H1 (cell line): Measurements from ENCODE around the gene WDR90. TPM values are rescaled to one million over a fixed set of nuclear protein-coding genes. Genes with fewer than 3 reads are reported as not detected.
A peak's percentile ranks its signal among the peaks of the same experiment; 100 is the strongest.

Experiments used
- CTCF ChIA-PET: fragments of 300-600 bp; sonication (Branson Sonifier 250); formaldehyde crosslinking; loops from one replicate; lab custom pipeline; 2021; ENCODE audit not compliant: partially characterized antibody; lab: Charles Lee
- POLR2A ChIA-PET: fragments of 300-600 bp; sonication (Branson Sonifier 250); formaldehyde crosslinking; loops from one replicate; lab custom pipeline; 2021; ENCODE audit warnings: inconsistent platforms; ENCODE audit not compliant: partially characterized antibody; lab: Charles Lee
- DNase-seq, 2 experiments: peaks; one replicate each; pipeline versions ENCODE4 v3.0.0 to v3.0.0-alpha.2; 2010 to 2022; ENCODE audit warnings: low spot score in 2 of 2, low read depth in 1 of 2, mixed read lengths in 1 of 2
- FAIRE-seq: peaks from 2 replicates; lab custom pipeline; 2011; peaks lifted over from hg19 to GRCh38; lab: Jason Lieb, UNC
- H2AFZ ChIP-seq: 2 replicates; pipeline ENCODE4 v1.8.1; 2012; ENCODE audit warnings: low read length, inconsistent platforms
- H2AK5ac ChIP-seq: 2 replicates; pipeline ENCODE4 v1.6.1; 2013; ENCODE audit warnings: low read depth, low read length
- H2BK120ac ChIP-seq: replicated peaks from 2 replicates; pipeline ENCODE3; 2013; ENCODE audit warnings: low read depth, low read length, inconsistent platforms
- H2BK12ac ChIP-seq: 2 replicates; pipeline ENCODE4 v1.6.1; 2013; ENCODE audit warnings: low read depth, low read length
- H2BK15ac ChIP-seq: 2 replicates; pipeline ENCODE4 v1.6.1; 2013; ENCODE audit warnings: low read length
- H2BK20ac ChIP-seq: 2 replicates; pipeline ENCODE4 v1.6.1; 2013; ENCODE audit warnings: low read length
- H2BK5ac ChIP-seq: 2 replicates; pipeline ENCODE4 v1.6.1; 2013; ENCODE audit warnings: low read depth, low read length
- H3K14ac ChIP-seq: 2 replicates; pipeline ENCODE4 v1.6.1; 2013; ENCODE audit warnings: inconsistent platforms; ENCODE audit not compliant: insufficient read length
- H3K18ac ChIP-seq: 2 replicates; pipeline ENCODE4 v1.6.1; 2013; ENCODE audit warnings: low read length; ENCODE audit errors: extremely low read depth
- H3K23ac ChIP-seq: 2 replicates; pipeline ENCODE4 v1.6.1; 2013; ENCODE audit warnings: inconsistent platforms; ENCODE audit not compliant: insufficient read length
- H3K23me2 ChIP-seq: 2 replicates; pipeline ENCODE4 v1.6.1; 2013; ENCODE audit warnings: low read depth, low read length
- H3K27ac ChIP-seq: 2 replicates; pipeline ENCODE4 v1.6.1; 2011; ENCODE audit warnings: low read depth, low read length, inconsistent platforms
- H3K27me3 ChIP-seq, 4 experiments: replicated peaks in 1 of 4; 1 replicate in 1 of 4; 2 replicates in 3 of 4; pipeline versions ENCODE4 v1.6.1 to v1.8.1; 2011 to 2013; ENCODE audit warnings: low read length in 3 of 4, mild to moderate bottlenecking in 3 of 4, inconsistent platforms in 2 of 4, mixed read lengths in 2 of 4, moderate library complexity in 1 of 4; ENCODE audit not compliant: control insufficient read depth in 3 of 4, insufficient read depth in 3 of 4; ENCODE audit errors: extremely low read depth in 1 of 4
- H3K36me3 ChIP-seq, 4 experiments: 2 replicates each; pipeline versions ENCODE4 v1.6.1 to v1.8.1; 2011 to 2013; ENCODE audit warnings: mild to moderate bottlenecking in 4 of 4, low read length in 3 of 4, moderate library complexity in 2 of 4, control low read depth in 1 of 4, inconsistent platforms in 1 of 4; ENCODE audit not compliant: insufficient read depth in 4 of 4, control insufficient read depth in 2 of 4
- H3K4ac ChIP-seq: replicated peaks from 2 replicates; pipeline ENCODE3; 2013; ENCODE audit warnings: low read length, low read depth, mixed read lengths, inconsistent platforms; ENCODE audit not compliant: insufficient read length
- H3K4me1 ChIP-seq, 4 experiments: replicated peaks in 1 of 4; 1 replicate in 1 of 4; 2 replicates in 3 of 4; pipeline versions ENCODE4 v1.6.1 to v1.8.1; 2011 to 2013; ENCODE audit warnings: low read length in 3 of 4, inconsistent platforms in 2 of 4, mixed read lengths in 1 of 4; ENCODE audit not compliant: insufficient read depth in 4 of 4, control insufficient read depth in 3 of 4
- H3K4me2 ChIP-seq, 2 experiments: 2 replicates each; pipeline versions ENCODE4 v1.6.1 to v1.8.1; 2011 to 2013; ENCODE audit warnings: low read depth in 2 of 2, low read length in 2 of 2, control low read depth in 1 of 2, inconsistent platforms in 1 of 2, mild to moderate bottlenecking in 1 of 2; ENCODE audit not compliant: insufficient read depth in 1 of 2
- H3K4me3 ChIP-seq, 4 experiments: fragments of 200-600, 300-600 bp in 1 of 4; sonication (generic), shearing (Covaris generic), sonication (Bioruptor Twin) in 1 of 4; 2 replicates each; pipeline versions ENCODE4 v1.5.1 to v1.8.1; 2011 to 2016; ENCODE audit warnings: low read length in 4 of 4, low read depth in 3 of 4, control low read depth in 2 of 4, inconsistent platforms in 2 of 4, mild to moderate bottlenecking in 2 of 4, mixed read lengths in 1 of 4, moderate library complexity in 1 of 4; ENCODE audit not compliant: insufficient read depth in 2 of 4; ENCODE audit errors: extremely low read depth in 1 of 4
- H3K56ac ChIP-seq: replicated peaks from 2 replicates; pipeline ENCODE3; 2013; ENCODE audit warnings: low read depth, mild to moderate bottlenecking, mixed read lengths, low read length, inconsistent platforms; ENCODE audit not compliant: insufficient read length
- H3K79me1 ChIP-seq: 2 replicates; pipeline ENCODE4 v1.6.1; 2013; ENCODE audit warnings: low read depth, low read length, control low read depth
- H3K79me2 ChIP-seq, 2 experiments: 2 replicates each; pipeline versions ENCODE4 v1.6.1 to v1.8.1; 2012 to 2013; ENCODE audit warnings: low read length in 2 of 2, mild to moderate bottlenecking in 2 of 2, inconsistent platforms in 1 of 2; ENCODE audit not compliant: insufficient read depth in 2 of 2, control insufficient read depth in 1 of 2
- H3K9ac ChIP-seq, 4 experiments: replicated peaks in 1 of 4; 1 replicate in 1 of 4; 2 replicates in 3 of 4; pipeline versions ENCODE4 v1.6.1 to v1.8.1; 2011 to 2013; ENCODE audit warnings: low read depth in 3 of 4, low read length in 3 of 4, control low read depth in 2 of 4, mild to moderate bottlenecking in 2 of 4, moderate library complexity in 2 of 4, inconsistent platforms in 1 of 4; ENCODE audit errors: extremely low read depth in 1 of 4
- H3K9me3 ChIP-seq, 2 experiments: 2 replicates each; pipeline versions ENCODE4 v1.6.1 to v1.8.1; 2012 to 2013; ENCODE audit warnings: mild to moderate bottlenecking in 2 of 2, moderate library complexity in 2 of 2, control low read depth in 1 of 2, inconsistent platforms in 1 of 2, low read depth in 1 of 2, low read length in 1 of 2, mixed read lengths in 1 of 2; ENCODE audit not compliant: insufficient read depth in 2 of 2
- H4K20me1 ChIP-seq, 2 experiments: replicated peaks in 1 of 2; 2 replicates each; pipeline versions ENCODE3 to v1.8.1; 2011 to 2013; ENCODE audit warnings: inconsistent platforms in 2 of 2, low read length in 2 of 2, mild to moderate bottlenecking in 1 of 2; ENCODE audit not compliant: insufficient read depth in 2 of 2, control insufficient read depth in 1 of 2
- H4K5ac ChIP-seq: 2 replicates; pipeline ENCODE4 v1.6.1; 2013; ENCODE audit warnings: low read length, low read depth, mixed read lengths, inconsistent platforms; ENCODE audit not compliant: insufficient read length
- H4K8ac ChIP-seq: 2 replicates; pipeline ENCODE4 v1.8.0; 2013; ENCODE audit warnings: mild to moderate bottlenecking, moderate library complexity, low read length, inconsistent platforms; ENCODE audit not compliant: insufficient read depth; ENCODE audit errors: extremely low read depth
- H4K91ac ChIP-seq: replicated peaks from 2 replicates; pipeline ENCODE3; 2013; ENCODE audit warnings: low read length, mixed read lengths, inconsistent platforms; ENCODE audit not compliant: insufficient read length
- BACH1 ChIP-seq: IDR thresholded peaks from 2 replicates; pipeline ENCODE4 v1.6.1; 2012; ENCODE audit warnings: low read length, improper control_type of control experiment
- CEBPB ChIP-seq: IDR thresholded peaks from 2 replicates; pipeline ENCODE4 v1.6.1; 2012; ENCODE audit warnings: low read depth, low read length
- CHD2 ChIP-seq: IDR thresholded peaks from 2 replicates; pipeline ENCODE4 v1.6.1; 2012; ENCODE audit warnings: low read length, improper control_type of control experiment
- GABPA ChIP-seq: IDR thresholded peaks from 2 replicates; pipeline ENCODE4 v1.6.1; 2011; ENCODE audit warnings: mild to moderate bottlenecking, low read length, moderate library complexity, borderline replicate concordance; ENCODE audit not compliant: insufficient read depth
- SAP30 ChIP-seq: fragments of 300-600 bp; sonication (generic); IDR thresholded peaks from 2 replicates; pipeline ENCODE4 v1.7.1; 2012; ENCODE audit warnings: low read length, moderate library complexity, mild to moderate bottlenecking, inconsistent platforms; ENCODE audit not compliant: insufficient read depth, insufficient replicate concordance
- TAF7 ChIP-seq: optimal IDR thresholded peaks from 2 replicates; pipeline ENCODE3; 2011; ENCODE audit warnings: low read depth, mild to moderate bottlenecking, inconsistent platforms, low read length, moderate library complexity, borderline replicate concordance
- WGBS, 2 experiments: shearing (Covaris generic) in 1 of 2; methylation state at CpG; one replicate each; pipeline versions ENCODE4 v1.1.6 to v1.1.7; 2013 to 2015; ENCODE audit warnings: low lambda C conversion rate in 2 of 2, mixed read lengths in 2 of 2, inconsistent platforms in 1 of 2, low coverage in 1 of 2, missing lambda C conversion rate in 1 of 2; ENCODE audit not compliant: insufficient replicate concordance in 2 of 2, insufficient coverage in 1 of 2, insufficient read length in 1 of 2; ENCODE audit errors: extremely low coverage in 1 of 2, missing lambda C conversion rate in 1 of 2; 5-methylcytosine and 5-hydroxymethylcytosine counted together
- polyA plus RNA-seq, 7 experiments: library from polyadenylated mRNA; depleted of rRNA in 3 of 7; stranded (reverse) in 5 of 7; unstranded in 2 of 7; fragments of >200 nt in 5 of 7; fragments of 200-250 nt in 2 of 7; gene quantifications; 1 replicate in 5 of 7; 2 replicates in 1 of 7; 4 replicates in 1 of 7; pipeline versions ENCODE4 v1.2.1 to v1.2.3, GENCODE V29; 2011 to 2013; ENCODE audit warnings: missing spikeins in 2 of 7, mixed read lengths in 2 of 7
- total RNA-seq: library from RNA; stranded (reverse); fragmentation: NEBNext Ultra II Directional; extraction: Animal tissue kit (Norgen Biotek cat#: 25700); gene quantifications from 2 replicates; pipeline ENCODE4 v1.2.1, GENCODE V29; 2021
- TF ChIP-seq, protein P1 (sequence below), 3 experiments: IDR thresholded peaks; 1 replicate in 2 of 3; 2 replicates in 1 of 3; pipeline versions ENCODE4 v1.5.1 to v1.6.1; 2011; ENCODE audit warnings: low read length in 3 of 3, mild to moderate bottlenecking in 3 of 3, inconsistent platforms in 2 of 3, low read depth in 1 of 3, moderate library complexity in 1 of 3; ENCODE audit not compliant: insufficient read depth in 1 of 3; ENCODE audit errors: control extremely low read depth in 1 of 3

The WDR90 gene
- total and polyA plus RNA-seq, 2 of the 8 experiments (the other 6 are each of a cell fraction or from before 2014, with no cell fraction given): 24.0 to 47.2 TPM

DNA sequence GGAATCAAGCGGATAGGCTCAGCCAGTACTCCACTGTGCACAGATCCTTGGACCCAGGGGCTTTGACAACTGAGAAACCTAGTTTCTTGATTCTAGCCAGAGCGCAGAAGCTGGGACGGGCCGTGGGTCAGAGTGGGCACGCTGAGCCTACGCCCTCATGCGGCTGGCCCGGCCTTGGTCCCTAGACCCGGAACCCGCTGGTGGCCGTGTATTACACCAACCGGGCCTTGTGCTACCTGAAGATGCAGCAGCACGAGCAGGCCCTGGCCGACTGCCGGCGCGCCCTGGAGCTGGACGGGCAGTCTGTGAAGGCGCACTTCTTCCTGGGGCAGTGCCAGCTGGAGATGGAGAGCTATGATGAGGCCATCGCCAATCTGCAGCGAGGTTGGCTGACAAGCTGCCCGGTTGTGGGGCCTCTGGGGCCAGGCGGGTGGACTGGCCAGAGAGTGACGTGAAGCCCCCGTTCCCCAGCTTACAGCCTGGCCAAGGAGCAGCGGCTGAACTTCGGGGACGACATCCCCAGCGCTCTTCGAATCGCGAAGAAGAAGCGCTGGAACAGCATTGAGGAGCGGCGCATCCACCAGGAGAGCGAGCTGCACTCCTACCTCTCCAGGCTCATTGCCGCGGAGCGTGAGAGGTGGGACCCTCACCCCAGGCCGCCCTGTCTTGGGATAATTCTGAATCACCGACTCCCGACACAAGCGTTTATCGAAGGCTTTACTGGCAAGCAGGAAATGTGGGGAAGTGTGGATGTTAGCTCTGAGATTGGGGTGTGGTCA lies 32.0 kb downstream of the WDR90 start:
- no peaks in the 10 kb centered on the region for H3K9me3 ChIP-seq
- no peak overlapping the region for H2BK15ac ChIP-seq
- peaks cover 6% of the 10 kb centered on the region; the same call in 1 of the 2 replicates for H3K79me1 ChIP-seq
- no peak overlapping the region for H2BK20ac ChIP-seq
- H3K36me3 ChIP-seq: peaks cover 4 to 21% (median 13%) of the 10 kb centered on the region in 4 experiments; a peak in 7 of 8 replicates
- peaks cover 13% of the 10 kb centered on the region; the same call in 1 of the 2 replicates for H3K23me2 ChIP-seq
- TF ChIP-seq, protein P1, sequence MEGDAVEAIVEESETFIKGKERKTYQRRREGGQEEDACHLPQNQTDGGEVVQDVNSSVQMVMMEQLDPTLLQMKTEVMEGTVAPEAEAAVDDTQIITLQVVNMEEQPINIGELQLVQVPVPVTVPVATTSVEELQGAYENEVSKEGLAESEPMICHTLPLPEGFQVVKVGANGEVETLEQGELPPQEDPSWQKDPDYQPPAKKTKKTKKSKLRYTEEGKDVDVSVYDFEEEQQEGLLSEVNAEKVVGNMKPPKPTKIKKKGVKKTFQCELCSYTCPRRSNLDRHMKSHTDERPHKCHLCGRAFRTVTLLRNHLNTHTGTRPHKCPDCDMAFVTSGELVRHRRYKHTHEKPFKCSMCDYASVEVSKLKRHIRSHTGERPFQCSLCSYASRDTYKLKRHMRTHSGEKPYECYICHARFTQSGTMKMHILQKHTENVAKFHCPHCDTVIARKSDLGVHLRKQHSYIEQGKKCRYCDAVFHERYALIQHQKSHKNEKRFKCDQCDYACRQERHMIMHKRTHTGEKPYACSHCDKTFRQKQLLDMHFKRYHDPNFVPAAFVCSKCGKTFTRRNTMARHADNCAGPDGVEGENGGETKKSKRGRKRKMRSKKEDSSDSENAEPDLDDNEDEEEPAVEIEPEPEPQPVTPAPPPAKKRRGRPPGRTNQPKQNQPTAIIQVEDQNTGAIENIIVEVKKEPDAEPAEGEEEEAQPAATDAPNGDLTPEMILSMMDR (IDR thresholded peaks at IDR 0.05; ENCODE audit: control extremely low read depth in 1 of 3, insufficient read depth in 1 of 3, low read depth in 1 of 3, low read length in 3 of 3): no peak
- TF ChIP-seq TAF7: peak; percentile 15
- no peak for TF ChIP-seq CHD2
- no peak for TF ChIP-seq BACH1
- peak; percentile 31 for TF ChIP-seq SAP30
- no peak for TF ChIP-seq CEBPB
- peak; percentile 46; the same call in 1 of the 2 replicates for TF ChIP-seq GABPA
- TF ChIP-seq, all 59 proteins: peak for 3
- Histone ChIP-seq H3K27me3 (peaks cover 0 to under 1% (median 0%) of the 10 kb centered on the region in 4 experiments; a peak in 2 of 7 replicates), H2BK120ac (no peak overlapping the region), H3K4me1 (peaks cover 0 to 30% (median 24%) of the 10 kb centered on the region in 4 experiments; a peak in 6 of 7 replicates), H3K9ac (peak overlapping the region in 3 of 4 experiments; percentile 13 to 72 (median 62); a peak in 3 of 7 replicates), H4K5ac (no peak overlapping the region), H2AFZ (no peak overlapping the region), H3K18ac (no peak overlapping the region; the same call in 1 of the 2 replicates), H2BK12ac (no peak overlapping the region), H2BK5ac (no peak overlapping the region), H4K91ac (no peak overlapping the region), H3K23ac (no peak overlapping the region), H4K8ac (peak overlapping the region; percentile 82), H3K4me2 (peak overlapping the region; percentile 74), H4K20me1 (peaks cover 4 to 29% of the 10 kb centered on the region in 2 experiments), H3K27ac (no peak overlapping the region), H3K56ac (no peak overlapping the region), H3K14ac (no peak overlapping the region), H2AK5ac (no peak overlapping the region), H3K4me3 (peak overlapping the region; percentile 72 to 89 (median 80)), H3K79me2 (peaks cover 0 to 12% of the 10 kb centered on the region in 2 experiments; a peak in 1 of 4 replicates), H3K4ac (no peak overlapping the region)
- no peak for FAIRE-seq
- WGBS, 2 experiments: 60% methylated on average over 41 of the region's 44 CpGs; no CpG with 5 or more reads in 1 of the 2 experiments
- DNase-seq: peak in 1 of 2 experiments; percentile 64
- ChIA-PET CTCF (interaction anchor here (0.7 to 1.9 kb wide), 15 partner anchors 9 to 104 kb away, joined by 3 to 8 read pairs (median 4); partner anchors contain the start of genes MCRIP2 and WDR24), POLR2A (interaction anchor here (0.6 to 13.3 kb wide), 22 partner anchors 9 to 298 kb away, joined by 3 to 214 read pairs (median 4); partner anchors contain the start of genes ANTKMT, CCDC78, GNG13 and HAGHL)
